Fibroblast of skin of right quadriceps (primary cell): ENCODE results near the gene PPP6R3.
"Not testable (repeated sequence)": the region's sequence is repeated elsewhere in the genome, so short reads cannot be mapped to it uniquely, and the experiment has no call there.

Source experiments
- DNase-seq: peaks from one replicate; pipeline ENCODE4 v3.0.0-alpha.2; 2013

PPP6R3 gene

GRCh38 chr11:68459886-68460740 lies 439 bp upstream of the PPP6R3 start:
- DNase-seq = peak; percentile 99

- no peak for DNase-seq
These were observed 994 bp downstream of the PPP6R3 start for GRCh38 chr11:68461575-68461917.

- DNase-seq = no peak
These were observed 3.2 kb downstream of the PPP6R3 start for GRCh38 chr11:68463714-68464113.

GRCh38 chr11:68467201-68467834 lies 6.8 kb downstream of the PPP6R3 start:
- no peak for DNase-seq

- DNase-seq = no peak
These were observed 7.8 kb downstream of the PPP6R3 start for GRCh38 chr11:68468217-68468828.

- no peak for DNase-seq
These were observed 8.6 kb downstream of the PPP6R3 start for GRCh38 chr11:68469122-68469521.

- DNase-seq = no peak
These were observed 9.1 kb downstream of the PPP6R3 start for GRCh38 chr11:68469642-68470041.

GRCh38 chr11:68470304-68470811 lies 9.8 kb downstream of the PPP6R3 start:
- DNase-seq = no peak

- DNase-seq = peak; percentile 66
These were observed 11.1 kb downstream of the PPP6R3 start for GRCh38 chr11:68471360-68472340.

GRCh38 chr11:68472778-68473177 lies 12.2 kb downstream of the PPP6R3 start:
- no peak for DNase-seq

- no peak for DNase-seq
These were observed 13.1 kb downstream of the PPP6R3 start for GRCh38 chr11:68473693-68474092.

- DNase-seq = not testable (repeated sequence)
These were observed 15.1 kb downstream of the PPP6R3 start for GRCh38 chr11:68475626-68476025.

GRCh38 chr11:68479390-68479789 lies 18.8 kb downstream of the PPP6R3 start:
- DNase-seq = no peak

GRCh38 chr11:68480193-68480592 lies 19.6 kb downstream of the PPP6R3 start:
- no peak for DNase-seq

- DNase-seq = no peak
These were observed 20.4 kb downstream of the PPP6R3 start for GRCh38 chr11:68480852-68481510.

GRCh38 chr11:68481579-68482240 lies 21.2 kb downstream of the PPP6R3 start:
- no peak for DNase-seq

GRCh38 chr11:68488623-68489022 lies 28.1 kb downstream of the PPP6R3 start:
- DNase-seq = no peak

GRCh38 chr11:68495220-68495729 lies 34.7 kb downstream of the PPP6R3 start:
- DNase-seq = no peak

- no peak for DNase-seq
These were observed 35.3 kb downstream of the PPP6R3 start for GRCh38 chr11:68495872-68496271.

- no peak for DNase-seq
These were observed 37.2 kb downstream of the PPP6R3 start for GRCh38 chr11:68497761-68498160.

GRCh38 chr11:68498321-68498720 lies 37.8 kb downstream of the PPP6R3 start:
- no peak for DNase-seq
